H1 (cell line): Measurements from ENCODE around the gene PRSS3. TPM values are rescaled to one million over a fixed set of nuclear protein-coding genes. Genes with fewer than 3 reads are reported as not detected.

Source experiments
- CTCF ChIA-PET: fragments of 300-600 bp; sonication (Branson Sonifier 250); formaldehyde crosslinking; loops from one replicate; lab custom pipeline; 2021; ENCODE audit not compliant: partially characterized antibody; lab: Charles Lee
- POLR2A ChIA-PET: fragments of 300-600 bp; sonication (Branson Sonifier 250); formaldehyde crosslinking; loops from one replicate; lab custom pipeline; 2021; ENCODE audit warnings: inconsistent platforms; ENCODE audit not compliant: partially characterized antibody; lab: Charles Lee
- DNase-seq, 2 experiments: peaks; one replicate each; pipeline versions ENCODE4 v3.0.0 to v3.0.0-alpha.2; 2010 to 2022; ENCODE audit warnings: low spot score in 2 of 2, low read depth in 1 of 2, mixed read lengths in 1 of 2
- FAIRE-seq: peaks from 2 replicates; lab custom pipeline; 2011; peaks lifted over from hg19 to GRCh38; lab: Jason Lieb, UNC
- H2AFZ ChIP-seq: 2 replicates; pipeline ENCODE4 v1.8.1; 2012; ENCODE audit warnings: low read length, inconsistent platforms
- H2AK5ac ChIP-seq: 2 replicates; pipeline ENCODE4 v1.6.1; 2013; ENCODE audit warnings: low read depth, low read length
- H2BK120ac ChIP-seq: replicated peaks from 2 replicates; pipeline ENCODE3; 2013; ENCODE audit warnings: low read depth, low read length, inconsistent platforms
- H2BK12ac ChIP-seq: 2 replicates; pipeline ENCODE4 v1.6.1; 2013; ENCODE audit warnings: low read depth, low read length
- H2BK15ac ChIP-seq: 2 replicates; pipeline ENCODE4 v1.6.1; 2013; ENCODE audit warnings: low read length
- H2BK20ac ChIP-seq: 2 replicates; pipeline ENCODE4 v1.6.1; 2013; ENCODE audit warnings: low read length
- H2BK5ac ChIP-seq: 2 replicates; pipeline ENCODE4 v1.6.1; 2013; ENCODE audit warnings: low read depth, low read length
- H3K14ac ChIP-seq: 2 replicates; pipeline ENCODE4 v1.6.1; 2013; ENCODE audit warnings: inconsistent platforms; ENCODE audit not compliant: insufficient read length
- H3K18ac ChIP-seq: 2 replicates; pipeline ENCODE4 v1.6.1; 2013; ENCODE audit warnings: low read length; ENCODE audit errors: extremely low read depth
- H3K23ac ChIP-seq: 2 replicates; pipeline ENCODE4 v1.6.1; 2013; ENCODE audit warnings: inconsistent platforms; ENCODE audit not compliant: insufficient read length
- H3K23me2 ChIP-seq: 2 replicates; pipeline ENCODE4 v1.6.1; 2013; ENCODE audit warnings: low read depth, low read length
- H3K27ac ChIP-seq: 2 replicates; pipeline ENCODE4 v1.6.1; 2011; ENCODE audit warnings: low read depth, low read length, inconsistent platforms
- H3K27me3 ChIP-seq, 4 experiments: replicated peaks in 1 of 4; 1 replicate in 1 of 4; 2 replicates in 3 of 4; pipeline versions ENCODE4 v1.6.1 to v1.8.1; 2011 to 2013; ENCODE audit warnings: low read length in 3 of 4, mild to moderate bottlenecking in 3 of 4, inconsistent platforms in 2 of 4, mixed read lengths in 2 of 4, moderate library complexity in 1 of 4; ENCODE audit not compliant: control insufficient read depth in 3 of 4, insufficient read depth in 3 of 4; ENCODE audit errors: extremely low read depth in 1 of 4
- H3K36me3 ChIP-seq, 4 experiments: 2 replicates each; pipeline versions ENCODE4 v1.6.1 to v1.8.1; 2011 to 2013; ENCODE audit warnings: mild to moderate bottlenecking in 4 of 4, low read length in 3 of 4, moderate library complexity in 2 of 4, control low read depth in 1 of 4, inconsistent platforms in 1 of 4; ENCODE audit not compliant: insufficient read depth in 4 of 4, control insufficient read depth in 2 of 4
- H3K4ac ChIP-seq: replicated peaks from 2 replicates; pipeline ENCODE3; 2013; ENCODE audit warnings: low read length, low read depth, mixed read lengths, inconsistent platforms; ENCODE audit not compliant: insufficient read length
- H3K4me1 ChIP-seq, 4 experiments: replicated peaks in 1 of 4; 1 replicate in 1 of 4; 2 replicates in 3 of 4; pipeline versions ENCODE4 v1.6.1 to v1.8.1; 2011 to 2013; ENCODE audit warnings: low read length in 3 of 4, inconsistent platforms in 2 of 4, mixed read lengths in 1 of 4; ENCODE audit not compliant: insufficient read depth in 4 of 4, control insufficient read depth in 3 of 4
- H3K4me2 ChIP-seq, 2 experiments: 2 replicates each; pipeline versions ENCODE4 v1.6.1 to v1.8.1; 2011 to 2013; ENCODE audit warnings: low read depth in 2 of 2, low read length in 2 of 2, control low read depth in 1 of 2, inconsistent platforms in 1 of 2, mild to moderate bottlenecking in 1 of 2; ENCODE audit not compliant: insufficient read depth in 1 of 2
- H3K4me3 ChIP-seq, 4 experiments: fragments of 200-600, 300-600 bp in 1 of 4; sonication (generic), shearing (Covaris generic), sonication (Bioruptor Twin) in 1 of 4; 2 replicates each; pipeline versions ENCODE4 v1.5.1 to v1.8.1; 2011 to 2016; ENCODE audit warnings: low read length in 4 of 4, low read depth in 3 of 4, control low read depth in 2 of 4, inconsistent platforms in 2 of 4, mild to moderate bottlenecking in 2 of 4, mixed read lengths in 1 of 4, moderate library complexity in 1 of 4; ENCODE audit not compliant: insufficient read depth in 2 of 4; ENCODE audit errors: extremely low read depth in 1 of 4
- H3K56ac ChIP-seq: replicated peaks from 2 replicates; pipeline ENCODE3; 2013; ENCODE audit warnings: low read depth, mild to moderate bottlenecking, mixed read lengths, low read length, inconsistent platforms; ENCODE audit not compliant: insufficient read length
- H3K79me1 ChIP-seq: 2 replicates; pipeline ENCODE4 v1.6.1; 2013; ENCODE audit warnings: low read depth, low read length, control low read depth
- H3K79me2 ChIP-seq, 2 experiments: 2 replicates each; pipeline versions ENCODE4 v1.6.1 to v1.8.1; 2012 to 2013; ENCODE audit warnings: low read length in 2 of 2, mild to moderate bottlenecking in 2 of 2, inconsistent platforms in 1 of 2; ENCODE audit not compliant: insufficient read depth in 2 of 2, control insufficient read depth in 1 of 2
- H3K9ac ChIP-seq, 4 experiments: replicated peaks in 1 of 4; 1 replicate in 1 of 4; 2 replicates in 3 of 4; pipeline versions ENCODE4 v1.6.1 to v1.8.1; 2011 to 2013; ENCODE audit warnings: low read depth in 3 of 4, low read length in 3 of 4, control low read depth in 2 of 4, mild to moderate bottlenecking in 2 of 4, moderate library complexity in 2 of 4, inconsistent platforms in 1 of 4; ENCODE audit errors: extremely low read depth in 1 of 4
- H3K9me3 ChIP-seq, 2 experiments: 2 replicates each; pipeline versions ENCODE4 v1.6.1 to v1.8.1; 2012 to 2013; ENCODE audit warnings: mild to moderate bottlenecking in 2 of 2, moderate library complexity in 2 of 2, control low read depth in 1 of 2, inconsistent platforms in 1 of 2, low read depth in 1 of 2, low read length in 1 of 2, mixed read lengths in 1 of 2; ENCODE audit not compliant: insufficient read depth in 2 of 2
- H4K20me1 ChIP-seq, 2 experiments: replicated peaks in 1 of 2; 2 replicates each; pipeline versions ENCODE3 to v1.8.1; 2011 to 2013; ENCODE audit warnings: inconsistent platforms in 2 of 2, low read length in 2 of 2, mild to moderate bottlenecking in 1 of 2; ENCODE audit not compliant: insufficient read depth in 2 of 2, control insufficient read depth in 1 of 2
- H4K5ac ChIP-seq: 2 replicates; pipeline ENCODE4 v1.6.1; 2013; ENCODE audit warnings: low read length, low read depth, mixed read lengths, inconsistent platforms; ENCODE audit not compliant: insufficient read length
- H4K8ac ChIP-seq: 2 replicates; pipeline ENCODE4 v1.8.0; 2013; ENCODE audit warnings: mild to moderate bottlenecking, moderate library complexity, low read length, inconsistent platforms; ENCODE audit not compliant: insufficient read depth; ENCODE audit errors: extremely low read depth
- H4K91ac ChIP-seq: replicated peaks from 2 replicates; pipeline ENCODE3; 2013; ENCODE audit warnings: low read length, mixed read lengths, inconsistent platforms; ENCODE audit not compliant: insufficient read length
- ASH2L ChIP-seq: fragments of 200-600, 300-600 bp; sonication (generic); IDR thresholded peaks from one replicate; pipeline ENCODE4 v1.7.1; 2017; ENCODE audit warnings: low read length
- CTCF ChIP-seq, 3 experiments: IDR thresholded peaks; 1 replicate in 2 of 3; 2 replicates in 1 of 3; pipeline versions ENCODE4 v1.5.1 to v1.6.1; 2011; ENCODE audit warnings: low read length in 3 of 3, mild to moderate bottlenecking in 3 of 3, inconsistent platforms in 2 of 3, low read depth in 1 of 3, moderate library complexity in 1 of 3; ENCODE audit not compliant: insufficient read depth in 1 of 3; ENCODE audit errors: control extremely low read depth in 1 of 3
- MAX ChIP-seq: IDR thresholded peaks from 2 replicates; pipeline ENCODE4 v1.6.1; 2012; ENCODE audit warnings: inconsistent platforms
- RNF2 ChIP-seq: fragments of 200-900, 300-1000 bp; sonication (generic); IDR thresholded peaks from 2 replicates; pipeline ENCODE4 v1.7.1; 2016; ENCODE audit warnings: borderline replicate concordance, low read depth, mild to moderate bottlenecking, antibody characterized with exemption, low read length; ENCODE audit not compliant: poor library complexity, severe bottlenecking; ENCODE audit errors: missing control alignments
- SIN3A ChIP-seq, 2 experiments: IDR thresholded peaks in 1 of 2; conservative IDR thresholded peaks in 1 of 2; 2 replicates each; pipeline ENCODE4 v1.6.1; 2011 to 2012; ENCODE audit warnings: low read length in 2 of 2, improper control_type of control experiment in 1 of 2, low read depth in 1 of 2, mild to moderate bottlenecking in 1 of 2
- SRF ChIP-seq: IDR thresholded peaks from 2 replicates; pipeline ENCODE4 v1.6.1; 2011; ENCODE audit warnings: mild to moderate bottlenecking, low read depth, low read length, moderate library complexity
- TAF1 ChIP-seq: IDR thresholded peaks from 2 replicates; pipeline ENCODE4 v1.6.1; 2011; ENCODE audit warnings: mild to moderate bottlenecking, low read depth, low read length
- WGBS, 2 experiments: shearing (Covaris generic) in 1 of 2; methylation state at CpG; one replicate each; pipeline versions ENCODE4 v1.1.6 to v1.1.7; 2013 to 2015; ENCODE audit warnings: low lambda C conversion rate in 2 of 2, mixed read lengths in 2 of 2, inconsistent platforms in 1 of 2, low coverage in 1 of 2, missing lambda C conversion rate in 1 of 2; ENCODE audit not compliant: insufficient replicate concordance in 2 of 2, insufficient coverage in 1 of 2, insufficient read length in 1 of 2; ENCODE audit errors: extremely low coverage in 1 of 2, missing lambda C conversion rate in 1 of 2; 5-methylcytosine and 5-hydroxymethylcytosine counted together
- polyA plus RNA-seq, 7 experiments: library from polyadenylated mRNA; depleted of rRNA in 3 of 7; stranded (reverse) in 5 of 7; unstranded in 2 of 7; fragments of >200 nt in 5 of 7; fragments of 200-250 nt in 2 of 7; gene quantifications; 1 replicate in 5 of 7; 2 replicates in 1 of 7; 4 replicates in 1 of 7; pipeline versions ENCODE4 v1.2.1 to v1.2.3, GENCODE V29; 2011 to 2013; ENCODE audit warnings: missing spikeins in 2 of 7, mixed read lengths in 2 of 7
- total RNA-seq: library from RNA; stranded (reverse); fragmentation: NEBNext Ultra II Directional; extraction: Animal tissue kit (Norgen Biotek cat#: 25700); gene quantifications from 2 replicates; pipeline ENCODE4 v1.2.1, GENCODE V29; 2021

The PRSS3 gene
- total and polyA plus RNA-seq, 2 of the 8 experiments (the other 6 are each of a cell fraction or from before 2014, with no cell fraction given) = 0.12 TPM; not detected in 1

- H3K23me2 ChIP-seq = peaks cover 11% of the 10 kb centered on the region
- H2BK20ac ChIP-seq = no peak overlapping the region
- H3K27ac ChIP-seq = peak overlapping the region; percentile 97
- H3K79me1 ChIP-seq = 0 out of 2 replicates have a peak, but pooled peaks cover 2% of the 10 kb centered on the region
- ChIA-PET CTCF (interaction anchor here (0.7 to 1.0 kb wide), 2 partner anchors 10 to 11 kb away, joined by 3 to 4 read pairs; no protein-coding TSS in a partner anchor), POLR2A (interaction anchor here (0.6 to 1.6 kb wide), 9 partner anchors 20 to 552 kb away, joined by 3 to 6 read pairs (median 3); no protein-coding TSS in a partner anchor)
- WGBS, 2 experiments = 2% methylated on average over 42 of the region's 81 CpGs; no CpG with 5 or more reads in 1 of the 2 experiments
- no peaks in the 10 kb centered on the region for H4K20me1 ChIP-seq
- H2BK15ac ChIP-seq = no peak overlapping the region
- no peaks in the 10 kb centered on the region for H3K36me3 ChIP-seq
- peak overlapping the region; percentile 96 for H3K18ac ChIP-seq
- no peak overlapping the region for H3K23ac ChIP-seq
- H3K56ac ChIP-seq = peak overlapping the region; percentile 90
- H4K5ac ChIP-seq = peak overlapping the region; percentile 99
- no peak overlapping the region for H2AK5ac ChIP-seq
- peak overlapping the region; percentile 33 for H2BK120ac ChIP-seq
- H3K14ac ChIP-seq = peak overlapping the region; percentile 95
- peak overlapping the region; percentile 98; the same call in 1 of the 2 replicates for H4K8ac ChIP-seq
- peak overlapping the region; percentile 85 for H3K4ac ChIP-seq
- H3K4me2 ChIP-seq = peak overlapping the region; percentile 86 to 89
- H3K27me3 ChIP-seq = no peaks in the 10 kb centered on the region
- peaks cover 0 to 8% (median 5%) of the 10 kb centered on the region in 4 experiments; a peak in 6 of 7 replicates for H3K4me1 ChIP-seq
- H2BK12ac ChIP-seq = no peak overlapping the region
- FAIRE-seq = no peak
- H2AFZ ChIP-seq = peak overlapping the region; percentile 80; the same call in 1 of the 2 replicates
- H3K9ac ChIP-seq = peak overlapping the region; percentile 75 to 98 (median 90)
- peak overlapping the region; percentile 94 for H2BK5ac ChIP-seq
- H3K4me3 ChIP-seq = peak overlapping the region; percentile 85 to 97 (median 92)
- no peaks in the 10 kb centered on the region for H3K9me3 ChIP-seq
- peak; percentile 25 to 83 for DNase-seq
- peak overlapping the region; percentile 85 for H4K91ac ChIP-seq
- peaks cover 21 to 43% of the 10 kb centered on the region in 2 experiments for H3K79me2 ChIP-seq
- TF ChIP-seq RNF2 (no peak), SRF (no peak), MAX (peak; percentile 13; the same call in 1 of the 2 replicates), ASH2L (peak; percentile 69), SIN3A (conservative IDR thresholded peaks at IDR 0.05 in 1 of 2, IDR thresholded peaks at IDR 0.05 in 1 of 2; ENCODE audit: low read depth in 1 of 2, low read length in 2 of 2) (peak in 1 of 2 experiments; percentile 44; a peak in 1 of 4 replicates), TAF1 (peak; percentile 76), CTCF (IDR thresholded peaks at IDR 0.05; ENCODE audit: control extremely low read depth in 1 of 3, insufficient read depth in 1 of 3, low read depth in 1 of 3, low read length in 3 of 3) (peak in 1 of 3 experiments; percentile 23; a peak in 1 of 4 replicates)
These were observed 22.2 kb downstream of the PRSS3 start for GRCh38 chr9:33817327-33818166.
